Adrenal gland (tissue), 5 donors: ENCODE results near the gene FAIM2.

ENCODE experiments used
- POLR2A ChIP-seq, 2 donors: fragments of 450-650 bp; IDR thresholded peaks; one replicate each; pipeline ENCODE4 v1.6.1; 2017; ENCODE audit warnings: antibody characterized with exemption in 2 of 2, mild to moderate bottlenecking in 2 of 2, moderate library complexity in 1 of 2
- TF ChIP-seq, protein P1 (sequence below), 6 experiments: fragments of 450-650 bp in 4 of 6; fragments of 200-600 bp in 2 of 6; sonication (generic) in 1 of 6; IDR thresholded peaks; 1 replicate in 5 of 6; 2 replicates in 1 of 6; pipeline versions ENCODE4 v1.5.1 to v1.8.0; 2016 to 2021; ENCODE audit warnings: antibody characterized with exemption in 6 of 6, mild to moderate bottlenecking in 2 of 6, moderate library complexity in 1 of 6
- donor health status: DM: no; HTN: no; CAD: no.

- TF ChIP-seq, protein P1, sequence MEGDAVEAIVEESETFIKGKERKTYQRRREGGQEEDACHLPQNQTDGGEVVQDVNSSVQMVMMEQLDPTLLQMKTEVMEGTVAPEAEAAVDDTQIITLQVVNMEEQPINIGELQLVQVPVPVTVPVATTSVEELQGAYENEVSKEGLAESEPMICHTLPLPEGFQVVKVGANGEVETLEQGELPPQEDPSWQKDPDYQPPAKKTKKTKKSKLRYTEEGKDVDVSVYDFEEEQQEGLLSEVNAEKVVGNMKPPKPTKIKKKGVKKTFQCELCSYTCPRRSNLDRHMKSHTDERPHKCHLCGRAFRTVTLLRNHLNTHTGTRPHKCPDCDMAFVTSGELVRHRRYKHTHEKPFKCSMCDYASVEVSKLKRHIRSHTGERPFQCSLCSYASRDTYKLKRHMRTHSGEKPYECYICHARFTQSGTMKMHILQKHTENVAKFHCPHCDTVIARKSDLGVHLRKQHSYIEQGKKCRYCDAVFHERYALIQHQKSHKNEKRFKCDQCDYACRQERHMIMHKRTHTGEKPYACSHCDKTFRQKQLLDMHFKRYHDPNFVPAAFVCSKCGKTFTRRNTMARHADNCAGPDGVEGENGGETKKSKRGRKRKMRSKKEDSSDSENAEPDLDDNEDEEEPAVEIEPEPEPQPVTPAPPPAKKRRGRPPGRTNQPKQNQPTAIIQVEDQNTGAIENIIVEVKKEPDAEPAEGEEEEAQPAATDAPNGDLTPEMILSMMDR (IDR thresholded peaks at IDR 0.05): no peak
- no peak for TF ChIP-seq POLR2A (IDR thresholded peaks at IDR 0.05)
These were observed 38.8 kb upstream of the FAIM2 start for GRCh38 chr12:49942512-49942893.
